ENCODE measurements around the gene CEP152. TPM values are rescaled to one million over a fixed set of nuclear protein-coding genes. Genes with fewer than 3 reads are reported as not detected.
"Not testable (repeated sequence)": the region's sequence is repeated elsewhere in the genome, so short reads cannot be mapped to it uniquely, and the experiment has no call there.

Gene CEP152
- total RNA-seq, 1 donor from 2014 or later = 4.7 TPM

DNA sequence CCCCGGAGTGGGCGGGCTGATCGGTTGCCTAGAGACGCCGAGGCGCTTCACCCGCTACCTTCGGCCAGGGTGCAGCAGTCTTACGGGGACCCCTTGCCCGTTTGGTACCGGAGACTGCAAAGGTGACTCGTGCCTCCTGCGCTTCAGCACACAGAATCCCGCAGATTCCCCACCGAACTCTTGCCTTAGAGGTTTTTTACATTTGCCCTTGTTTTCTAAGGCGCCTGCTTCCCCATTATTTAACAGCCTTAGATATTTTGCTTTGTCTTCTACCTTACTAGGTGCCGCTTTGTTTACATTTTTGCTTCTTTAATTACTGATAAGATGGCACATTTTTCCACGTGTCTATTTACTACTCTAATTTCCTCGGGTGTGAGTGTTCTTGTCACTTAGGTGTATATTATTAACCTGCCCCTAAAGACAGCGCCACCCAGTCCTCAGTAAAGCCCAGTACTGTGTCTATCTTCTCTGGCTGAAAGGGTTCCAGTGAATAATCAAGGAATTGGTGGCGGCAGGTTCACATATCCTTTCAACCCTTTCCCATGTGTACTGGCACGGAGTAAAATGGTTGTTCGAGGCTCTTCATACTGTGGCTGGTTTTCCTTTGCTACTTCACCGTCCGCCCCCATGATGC lies 573 bp upstream of the CEP152 start:
- DNase-seq (ENCODE audit: low spot score) = no peak

- no peak for DNase-seq (ENCODE audit: low spot score)
Measured at GRCh38 chr15:48806151-48806550, 4.7 kb downstream of the CEP152 start.

GRCh38 chr15:48805591-48805990 lies 5.3 kb downstream of the CEP152 start:
- no peak for DNase-seq (ENCODE audit: low spot score)

GRCh38 chr15:48803877-48804276 lies 7.0 kb downstream of the CEP152 start:
- no peak for DNase-seq (ENCODE audit: low spot score)

- DNase-seq (ENCODE audit: low spot score) = no peak
Measured at GRCh38 chr15:48802867-48803266, 8.0 kb downstream of the CEP152 start.

GRCh38 chr15:48802257-48802656 lies 8.6 kb downstream of the CEP152 start:
- no peak for DNase-seq (ENCODE audit: low spot score)

DNA sequence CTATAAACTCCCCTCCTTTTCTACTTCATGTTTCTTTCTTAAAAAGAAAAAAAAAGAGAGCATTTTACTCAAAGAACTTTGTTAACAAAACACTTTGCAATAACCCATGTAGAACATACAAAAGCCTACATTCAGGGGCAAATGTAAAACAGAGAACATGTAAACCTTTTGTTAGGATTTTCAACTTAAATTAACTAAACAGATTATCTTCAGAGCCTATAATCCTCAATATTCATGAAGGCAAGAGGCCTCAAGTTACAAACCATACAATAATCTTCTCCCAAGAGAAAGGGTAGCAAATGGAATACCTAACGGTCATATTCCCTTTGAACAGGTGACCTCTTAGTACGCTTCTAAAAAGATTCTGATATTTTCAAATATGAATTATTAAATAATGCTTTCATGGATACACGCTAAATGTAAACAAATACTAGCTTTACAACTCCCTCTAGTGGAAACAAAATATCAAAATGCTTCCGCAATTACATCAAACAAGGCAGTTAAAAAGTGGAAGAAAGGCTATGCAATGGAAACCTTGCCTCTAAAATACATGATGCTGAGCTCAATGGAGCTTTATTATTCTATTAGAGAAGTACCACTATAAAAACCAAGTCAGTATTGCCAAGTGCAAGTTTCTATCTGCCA lies 9.9 kb downstream of the CEP152 start:
- no peak for DNase-seq (ENCODE audit: low spot score)

GRCh38 chr15:48800245-48800644 lies 10.6 kb downstream of the CEP152 start:
- no peak for DNase-seq (ENCODE audit: low spot score)

- no peak for DNase-seq (ENCODE audit: low spot score)
Measured at GRCh38 chr15:48798319-48798718, 12.6 kb downstream of the CEP152 start.

GRCh38 chr15:48796930-48797329 lies 13.9 kb downstream of the CEP152 start:
- DNase-seq (ENCODE audit: low spot score) = no peak

GRCh38 chr15:48796521-48796920 lies 14.3 kb downstream of the CEP152 start:
- no peak for DNase-seq (ENCODE audit: low spot score)

GRCh38 chr15:48795901-48796300 lies 15.0 kb downstream of the CEP152 start:
- DNase-seq (ENCODE audit: low spot score) = no peak

GRCh38 chr15:48794697-48795134 lies 16.2 kb downstream of the CEP152 start:
- no peak for DNase-seq (ENCODE audit: low spot score)

GRCh38 chr15:48792408-48792807 lies 18.5 kb downstream of the CEP152 start:
- no peak for DNase-seq (ENCODE audit: low spot score)

GRCh38 chr15:48790466-48791115 lies 20.3 kb downstream of the CEP152 start:
- not testable (repeated sequence) for DNase-seq (ENCODE audit: low spot score)

DNA sequence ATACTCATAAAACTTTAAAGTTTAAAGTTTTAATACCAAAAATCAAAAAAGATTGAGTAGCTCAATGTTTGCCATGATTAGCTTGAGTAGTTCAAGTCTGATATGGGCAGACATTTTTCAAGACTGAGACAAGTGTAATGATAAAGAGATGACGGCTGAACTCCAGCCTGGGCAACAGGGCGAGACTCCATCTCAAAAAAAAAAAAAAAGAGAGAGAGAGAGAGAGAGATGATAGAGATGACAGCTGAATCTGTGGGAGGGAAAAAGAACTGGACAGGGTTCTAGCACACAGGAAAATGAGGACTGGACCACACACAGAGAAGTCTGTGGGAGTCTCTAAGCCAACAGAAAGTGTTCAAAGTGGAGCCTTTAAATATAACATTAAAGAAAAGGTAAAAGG lies 25.2 kb downstream of the CEP152 start:
- DNase-seq (ENCODE audit: low spot score) = no peak

DNA sequence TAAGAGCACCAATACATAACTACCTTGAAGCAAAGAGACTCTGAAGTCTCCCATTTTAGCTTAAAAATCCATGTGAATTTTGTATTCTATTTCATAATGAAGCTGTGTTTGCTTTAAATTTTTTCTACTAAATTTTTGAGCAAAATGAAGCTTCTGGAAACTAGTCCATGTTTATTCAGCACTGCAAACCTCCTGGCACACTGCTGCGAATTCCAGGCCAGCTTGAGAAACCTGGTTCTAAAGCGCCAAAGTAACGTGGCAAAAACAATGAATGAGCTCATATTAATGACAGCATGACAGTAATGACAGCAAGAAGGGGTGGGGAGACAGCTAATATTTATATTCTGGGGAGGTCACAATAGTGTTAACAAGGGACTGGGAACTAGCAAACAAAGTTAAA lies 25.7 kb downstream of the CEP152 start:
- DNase-seq (ENCODE audit: low spot score) = no peak

DNA sequence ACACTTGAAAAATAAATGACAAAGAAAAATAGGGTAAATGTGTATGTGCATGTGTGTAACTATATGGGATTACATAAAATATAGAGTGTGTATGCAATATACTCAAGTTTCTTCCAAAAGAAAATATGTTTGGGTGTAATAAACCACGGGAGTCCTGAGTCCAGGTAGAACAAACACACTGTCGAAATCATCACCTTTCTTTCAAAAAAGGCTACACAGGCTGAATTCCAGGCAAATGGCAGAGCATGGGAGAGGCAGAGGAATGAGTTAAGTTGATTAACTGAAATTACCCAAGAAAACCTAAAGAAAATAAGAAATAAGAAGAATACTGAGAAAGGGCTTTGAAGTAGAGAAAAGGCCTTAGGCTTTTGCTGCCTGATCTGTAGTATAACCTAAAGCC lies 26.1 kb downstream of the CEP152 start:
- no peak for DNase-seq (ENCODE audit: low spot score)

- no peak for DNase-seq (ENCODE audit: low spot score)
Measured at GRCh38 chr15:48782911-48783310, 28.0 kb downstream of the CEP152 start.

- no peak for DNase-seq (ENCODE audit: low spot score)
Measured at GRCh38 chr15:48781481-48782081, 29.3 kb downstream of the CEP152 start.

DNA sequence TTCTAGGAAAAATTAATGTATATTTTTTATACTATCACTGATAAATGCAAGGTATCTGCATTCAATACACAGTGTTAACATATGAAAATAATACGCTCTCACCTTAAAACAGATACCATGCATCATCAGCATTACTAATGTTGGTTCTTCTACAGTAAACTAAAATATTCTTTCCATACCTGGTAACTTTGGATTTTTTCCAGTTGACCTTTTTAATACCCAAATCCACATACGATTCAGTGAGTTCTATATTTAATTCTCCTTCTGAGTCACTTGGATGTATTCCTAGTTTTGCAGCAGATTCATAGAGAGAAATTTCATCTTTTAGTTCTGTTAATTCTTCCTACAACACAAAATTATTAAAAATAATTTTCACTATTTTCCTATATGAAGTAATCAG lies 29.9 kb downstream of the CEP152 start:
- DNase-seq (ENCODE audit: low spot score) = no peak

DNA sequence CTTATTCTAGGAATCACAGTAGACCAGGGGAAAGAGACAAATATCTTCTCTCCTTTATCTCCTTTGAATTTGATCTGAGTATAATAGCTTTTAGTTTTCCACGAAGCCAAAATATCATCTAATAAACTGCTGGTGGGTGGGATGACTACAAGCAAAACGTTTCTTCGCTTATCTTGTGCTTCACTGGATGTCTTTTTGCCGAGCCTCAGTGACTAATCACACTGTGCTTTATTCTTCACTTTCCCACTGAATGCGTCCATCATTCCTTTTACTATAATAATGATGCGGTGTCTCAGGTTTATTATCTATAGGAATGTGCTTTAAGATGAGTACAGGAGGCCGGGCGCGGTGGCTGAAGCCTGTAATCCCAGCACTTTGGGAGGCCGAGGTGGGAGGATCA lies 32.5 kb downstream of the CEP152 start:
- no peak for DNase-seq (ENCODE audit: low spot score)

Data from ureter (tissue), 1 donor.